ENCODE measurements around the gene RBM14. TPM values are rescaled to one million over a fixed set of nuclear protein-coding genes. Genes with fewer than 3 reads are reported as not detected.
A peak's percentile ranks its signal among the peaks of the same experiment; 100 is the strongest.

The RBM14 gene
- total and polyA plus RNA-seq, 9 of the 15 experiments (the other 6 are each of a cell fraction or from before 2014, with no cell fraction given) = 5.5 to 131 (median 42.6) TPM

- Histone ChIP-seq H3K27ac (ENCODE audit: extremely low read depth, low read depth, low read length) (peak overlapping the region; percentile 96), H3K4me3 (peak overlapping the region; percentile 73), H2AFZ (ENCODE audit: low read depth, low read length) (peak overlapping the region; percentile 61; the same call in 1 of the 2 replicates), H3K9me3 (replicated peaks; ENCODE audit: control insufficient read depth, insufficient read depth, low read depth, low read length) (no peaks in the 10 kb centered on the region), H3K36me3 (ENCODE audit: control insufficient read depth, insufficient read depth, low read length) (peaks cover 67% of the 10 kb centered on the region), H3K9ac (ENCODE audit: insufficient read depth in 1 of 2, low read depth in 2 of 2, low read length in 2 of 2) (peak overlapping the region; percentile 94 to 96), H4K20me1 (replicated peaks; ENCODE audit: control insufficient read depth, insufficient read depth, low read length) (peaks cover 55% of the 10 kb centered on the region), H3K4me1 (replicated peaks in 1 of 2; ENCODE audit: control insufficient read depth in 2 of 2, insufficient read depth in 2 of 2, low read length in 2 of 2) (peaks cover 24 to 25% of the 10 kb centered on the region in 2 experiments), H3K27me3 (ENCODE audit: control insufficient read depth in 2 of 2, insufficient read depth in 2 of 2, low read length in 2 of 2) (no peaks in the 10 kb centered on the region), H3K79me2 (ENCODE audit: control insufficient read depth, insufficient read depth, low read length) (peaks cover 94% of the 10 kb centered on the region), H3K4me2 (ENCODE audit: insufficient read depth, low read length) (peak overlapping the region; percentile 84), H3K9me1 (ENCODE audit: control insufficient read depth, insufficient read depth, low read length) (peaks cover 6% of the 10 kb centered on the region)
- intact Hi-C loops (cut with micrococcal nuclease) (no loop called here), in situ Hi-C loops (cut with MboI) (no loop called here)
- FAIRE-seq (peak; percentile 66), DNase-seq (ENCODE audit: extremely low read depth in 1 of 4, low spot score in 3 of 4) (peak in 1 of 4 experiments; percentile 41), ATAC-seq (no peak)
- ChIA-PET POLR2A (interaction anchor here (0.6 to 26.4 kb wide), 11 partner anchors 9 to 594 kb away, joined by 3 to 387 read pairs (median 13); partner anchors contain the start of genes DPP3, RBM14 and RBM4B), CTCF (ENCODE audit: low intra/inter-chr PET ratio) (no interaction called here)
- WGBS (ENCODE audit: insufficient coverage, low coverage, missing lambda C conversion rate) = 4% methylated on average over 27 of the region's 27 CpGs
- BruUV-seq (replicated peaks) = TSS peak; percentile 58
- TF ChIP-seq LEF1 (IDR thresholded peaks at IDR 0.05) = no peak
- TF ChIP-seq ZNF696 (CRISPR knock-in tag; conservative IDR thresholded peaks at IDR 0.05) = no peak
- TF ChIP-seq RBM22 (IDR thresholded peaks at IDR 0.05; ENCODE audit: low read depth, low read length, poor library complexity, severe bottlenecking) = peak; percentile 66
- TF ChIP-seq ARID2 (IDR thresholded peaks at IDR 0.05) = no peak
- no peak for TF ChIP-seq PTRF (tag; IDR thresholded peaks at IDR 0.05)
- TF ChIP-seq TFAM (CRISPR knock-in tag; conservative IDR thresholded peaks at IDR 0.05) = no peak
- TF ChIP-seq, protein P1, sequence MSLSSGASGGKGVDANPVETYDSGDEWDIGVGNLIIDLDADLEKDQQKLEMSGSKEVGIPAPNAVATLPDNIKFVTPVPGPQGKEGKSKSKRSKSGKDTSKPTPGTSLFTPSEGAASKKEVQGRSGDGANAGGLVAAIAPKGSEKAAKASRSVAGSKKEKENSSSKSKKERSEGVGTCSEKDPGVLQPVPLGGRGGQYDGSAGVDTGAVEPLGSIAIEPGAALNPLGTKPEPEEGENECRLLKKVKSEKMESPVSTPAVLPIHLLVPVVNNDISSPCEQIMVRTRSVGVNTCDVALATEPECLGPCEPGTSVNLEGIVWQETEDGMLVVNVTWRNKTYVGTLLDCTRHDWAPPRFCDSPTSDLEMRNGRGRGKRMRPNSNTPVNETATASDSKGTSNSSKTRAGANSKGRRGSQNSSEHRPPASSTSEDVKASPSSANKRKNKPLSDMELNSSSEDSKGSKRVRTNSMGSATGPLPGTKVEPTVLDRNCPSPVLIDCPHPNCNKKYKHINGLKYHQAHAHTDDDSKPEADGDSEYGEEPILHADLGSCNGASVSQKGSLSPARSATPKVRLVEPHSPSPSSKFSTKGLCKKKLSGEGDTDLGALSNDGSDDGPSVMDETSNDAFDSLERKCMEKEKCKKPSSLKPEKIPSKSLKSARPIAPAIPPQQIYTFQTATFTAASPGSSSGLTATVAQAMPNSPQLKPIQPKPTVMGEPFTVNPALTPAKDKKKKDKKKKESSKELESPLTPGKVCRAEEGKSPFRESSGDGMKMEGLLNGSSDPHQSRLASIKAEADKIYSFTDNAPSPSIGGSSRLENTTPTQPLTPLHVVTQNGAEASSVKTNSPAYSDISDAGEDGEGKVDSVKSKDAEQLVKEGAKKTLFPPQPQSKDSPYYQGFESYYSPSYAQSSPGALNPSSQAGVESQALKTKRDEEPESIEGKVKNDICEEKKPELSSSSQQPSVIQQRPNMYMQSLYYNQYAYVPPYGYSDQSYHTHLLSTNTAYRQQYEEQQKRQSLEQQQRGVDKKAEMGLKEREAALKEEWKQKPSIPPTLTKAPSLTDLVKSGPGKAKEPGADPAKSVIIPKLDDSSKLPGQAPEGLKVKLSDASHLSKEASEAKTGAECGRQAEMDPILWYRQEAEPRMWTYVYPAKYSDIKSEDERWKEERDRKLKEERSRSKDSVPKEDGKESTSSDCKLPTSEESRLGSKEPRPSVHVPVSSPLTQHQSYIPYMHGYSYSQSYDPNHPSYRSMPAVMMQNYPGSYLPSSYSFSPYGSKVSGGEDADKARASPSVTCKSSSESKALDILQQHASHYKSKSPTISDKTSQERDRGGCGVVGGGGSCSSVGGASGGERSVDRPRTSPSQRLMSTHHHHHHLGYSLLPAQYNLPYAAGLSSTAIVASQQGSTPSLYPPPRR (CRISPR knock-in tag; IDR thresholded peaks at IDR 0.05; ENCODE audit: borderline replicate concordance) = no peak
- TF ChIP-seq, protein P2, sequence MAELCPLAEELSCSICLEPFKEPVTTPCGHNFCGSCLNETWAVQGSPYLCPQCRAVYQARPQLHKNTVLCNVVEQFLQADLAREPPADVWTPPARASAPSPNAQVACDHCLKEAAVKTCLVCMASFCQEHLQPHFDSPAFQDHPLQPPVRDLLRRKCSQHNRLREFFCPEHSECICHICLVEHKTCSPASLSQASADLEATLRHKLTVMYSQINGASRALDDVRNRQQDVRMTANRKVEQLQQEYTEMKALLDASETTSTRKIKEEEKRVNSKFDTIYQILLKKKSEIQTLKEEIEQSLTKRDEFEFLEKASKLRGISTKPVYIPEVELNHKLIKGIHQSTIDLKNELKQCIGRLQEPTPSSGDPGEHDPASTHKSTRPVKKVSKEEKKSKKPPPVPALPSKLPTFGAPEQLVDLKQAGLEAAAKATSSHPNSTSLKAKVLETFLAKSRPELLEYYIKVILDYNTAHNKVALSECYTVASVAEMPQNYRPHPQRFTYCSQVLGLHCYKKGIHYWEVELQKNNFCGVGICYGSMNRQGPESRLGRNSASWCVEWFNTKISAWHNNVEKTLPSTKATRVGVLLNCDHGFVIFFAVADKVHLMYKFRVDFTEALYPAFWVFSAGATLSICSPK (IDR thresholded peaks at IDR 0.05; ENCODE audit: borderline replicate concordance) = no peak
- TF ChIP-seq, protein P3, sequence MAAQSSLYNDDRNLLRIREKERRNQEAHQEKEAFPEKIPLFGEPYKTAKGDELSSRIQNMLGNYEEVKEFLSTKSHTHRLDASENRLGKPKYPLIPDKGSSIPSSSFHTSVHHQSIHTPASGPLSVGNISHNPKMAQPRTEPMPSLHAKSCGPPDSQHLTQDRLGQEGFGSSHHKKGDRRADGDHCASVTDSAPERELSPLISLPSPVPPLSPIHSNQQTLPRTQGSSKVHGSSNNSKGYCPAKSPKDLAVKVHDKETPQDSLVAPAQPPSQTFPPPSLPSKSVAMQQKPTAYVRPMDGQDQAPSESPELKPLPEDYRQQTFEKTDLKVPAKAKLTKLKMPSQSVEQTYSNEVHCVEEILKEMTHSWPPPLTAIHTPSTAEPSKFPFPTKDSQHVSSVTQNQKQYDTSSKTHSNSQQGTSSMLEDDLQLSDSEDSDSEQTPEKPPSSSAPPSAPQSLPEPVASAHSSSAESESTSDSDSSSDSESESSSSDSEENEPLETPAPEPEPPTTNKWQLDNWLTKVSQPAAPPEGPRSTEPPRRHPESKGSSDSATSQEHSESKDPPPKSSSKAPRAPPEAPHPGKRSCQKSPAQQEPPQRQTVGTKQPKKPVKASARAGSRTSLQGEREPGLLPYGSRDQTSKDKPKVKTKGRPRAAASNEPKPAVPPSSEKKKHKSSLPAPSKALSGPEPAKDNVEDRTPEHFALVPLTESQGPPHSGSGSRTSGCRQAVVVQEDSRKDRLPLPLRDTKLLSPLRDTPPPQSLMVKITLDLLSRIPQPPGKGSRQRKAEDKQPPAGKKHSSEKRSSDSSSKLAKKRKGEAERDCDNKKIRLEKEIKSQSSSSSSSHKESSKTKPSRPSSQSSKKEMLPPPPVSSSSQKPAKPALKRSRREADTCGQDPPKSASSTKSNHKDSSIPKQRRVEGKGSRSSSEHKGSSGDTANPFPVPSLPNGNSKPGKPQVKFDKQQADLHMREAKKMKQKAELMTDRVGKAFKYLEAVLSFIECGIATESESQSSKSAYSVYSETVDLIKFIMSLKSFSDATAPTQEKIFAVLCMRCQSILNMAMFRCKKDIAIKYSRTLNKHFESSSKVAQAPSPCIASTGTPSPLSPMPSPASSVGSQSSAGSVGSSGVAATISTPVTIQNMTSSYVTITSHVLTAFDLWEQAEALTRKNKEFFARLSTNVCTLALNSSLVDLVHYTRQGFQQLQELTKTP (IDR thresholded peaks at IDR 0.05; ENCODE audit: low read depth in 1 of 2, partially characterized antibody in 2 of 2) = no peak
- TF ChIP-seq ZNF23 (CRISPR knock-in tag; IDR thresholded peaks at IDR 0.05) = no peak
These were observed 22.8 kb downstream of the RBM14 start for GRCh38 chr11:66639066-66639813.

Measured in K562 (cell line).